G401.6 (cell line): Measurements from ENCODE around the gene CCDC9B.

ENCODE experiments used
- FAIRE-seq: peaks from 2 replicates; lab custom pipeline; 2012; peaks lifted over from hg19 to GRCh38; lab: Jason Lieb, UNC

CCDC9B gene

GRCh38 chr15:40329804-40330203 lies 10.9 kb downstream of the CCDC9B start:
- no peak for FAIRE-seq

GRCh38 chr15:40328751-40329150 lies 12.0 kb downstream of the CCDC9B start:
- no peak for FAIRE-seq

DNA sequence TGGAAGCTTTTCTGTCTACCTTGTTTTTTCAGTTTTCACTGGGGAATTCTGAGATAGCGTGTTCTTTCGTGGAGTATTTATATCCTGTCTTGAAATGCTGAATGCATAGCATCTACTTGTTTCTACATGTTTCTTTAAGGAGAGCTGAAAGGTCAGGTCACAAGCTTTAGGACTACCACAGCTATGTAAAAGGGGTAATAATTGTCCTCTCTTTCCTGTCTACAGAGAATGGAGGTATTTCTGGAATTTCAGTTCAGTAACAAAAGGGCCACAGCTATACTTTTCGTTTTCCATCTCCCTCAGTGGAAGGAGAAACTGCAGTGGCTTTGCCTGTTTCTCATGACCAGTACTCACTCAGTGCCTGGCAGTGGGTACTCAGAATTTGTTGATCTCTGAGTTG lies 12.6 kb downstream of the CCDC9B start:
- peak; percentile 86 for FAIRE-seq

DNA sequence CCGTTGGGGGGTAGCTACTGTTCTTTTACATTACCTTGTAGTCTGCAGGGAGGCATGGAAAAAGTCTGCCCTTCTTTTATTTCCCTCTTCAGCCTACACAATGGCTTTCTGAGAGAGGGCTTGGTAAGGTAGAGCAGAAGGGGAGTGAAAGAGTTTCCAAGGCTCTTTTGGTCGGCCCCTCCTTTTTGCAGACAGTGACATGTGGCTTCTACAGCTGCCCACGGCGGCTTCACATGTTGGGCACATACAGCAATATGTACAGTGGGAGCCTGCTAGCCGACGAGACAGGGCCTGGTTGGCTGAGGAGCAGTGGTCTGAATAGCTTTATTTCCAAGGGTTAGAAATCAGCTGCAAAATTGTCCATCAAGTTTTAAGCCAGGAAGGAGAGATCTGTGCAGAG lies 13.3 kb downstream of the CCDC9B start:
- FAIRE-seq: no peak

DNA sequence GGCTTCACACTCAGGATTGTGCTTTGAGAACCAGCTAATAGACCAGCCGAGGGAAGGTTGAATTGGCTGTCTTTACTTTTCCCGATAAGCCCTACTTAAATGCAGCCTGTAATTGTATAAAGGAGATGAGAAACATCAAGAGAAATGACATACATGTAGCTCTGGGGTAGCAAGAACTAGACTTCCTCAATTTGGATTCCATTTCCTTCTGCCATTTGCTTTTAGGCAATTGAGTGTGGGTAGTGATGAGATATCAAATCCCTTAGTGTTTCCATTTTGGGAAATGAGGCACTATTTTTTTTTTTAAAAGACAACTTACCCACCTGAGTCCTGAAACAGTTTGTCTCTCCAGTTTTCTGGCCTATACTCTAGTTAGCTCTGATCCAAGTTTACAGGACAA lies 15.0 kb downstream of the CCDC9B start:
- no peak for FAIRE-seq

DNA sequence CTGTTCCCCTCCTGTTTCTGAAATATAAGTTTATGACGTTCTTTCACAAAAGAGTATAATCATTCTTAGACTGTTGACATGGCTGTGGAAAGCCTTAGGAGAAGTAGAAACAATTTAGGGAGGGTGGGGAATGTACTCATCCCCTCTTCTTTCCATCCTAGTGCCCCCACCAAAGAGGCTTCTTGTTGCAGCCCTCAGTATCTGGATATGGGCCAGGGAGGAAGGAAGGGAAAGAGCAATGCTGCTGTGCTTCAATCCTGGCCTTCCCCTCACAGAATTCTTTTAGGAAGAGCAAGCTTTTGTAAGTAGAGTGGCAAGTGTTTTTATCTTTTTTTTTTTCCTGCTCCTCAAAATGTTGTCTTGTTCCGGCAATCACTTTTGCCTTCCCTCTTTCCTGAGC lies 15.6 kb downstream of the CCDC9B start:
- FAIRE-seq: no peak

GRCh38 chr15:40323953-40324937 lies 16.5 kb downstream of the CCDC9B start:
- no peak for FAIRE-seq

- FAIRE-seq: peak; percentile 96
Measured at GRCh38 chr15:40323239-40323952, 17.3 kb downstream of the CCDC9B start, which contains the start of gene INAFM2. INAFM2 (plus strand) TSS chr15:40323692; CDS start chr15:40324056, 364 bp downstream.

DNA sequence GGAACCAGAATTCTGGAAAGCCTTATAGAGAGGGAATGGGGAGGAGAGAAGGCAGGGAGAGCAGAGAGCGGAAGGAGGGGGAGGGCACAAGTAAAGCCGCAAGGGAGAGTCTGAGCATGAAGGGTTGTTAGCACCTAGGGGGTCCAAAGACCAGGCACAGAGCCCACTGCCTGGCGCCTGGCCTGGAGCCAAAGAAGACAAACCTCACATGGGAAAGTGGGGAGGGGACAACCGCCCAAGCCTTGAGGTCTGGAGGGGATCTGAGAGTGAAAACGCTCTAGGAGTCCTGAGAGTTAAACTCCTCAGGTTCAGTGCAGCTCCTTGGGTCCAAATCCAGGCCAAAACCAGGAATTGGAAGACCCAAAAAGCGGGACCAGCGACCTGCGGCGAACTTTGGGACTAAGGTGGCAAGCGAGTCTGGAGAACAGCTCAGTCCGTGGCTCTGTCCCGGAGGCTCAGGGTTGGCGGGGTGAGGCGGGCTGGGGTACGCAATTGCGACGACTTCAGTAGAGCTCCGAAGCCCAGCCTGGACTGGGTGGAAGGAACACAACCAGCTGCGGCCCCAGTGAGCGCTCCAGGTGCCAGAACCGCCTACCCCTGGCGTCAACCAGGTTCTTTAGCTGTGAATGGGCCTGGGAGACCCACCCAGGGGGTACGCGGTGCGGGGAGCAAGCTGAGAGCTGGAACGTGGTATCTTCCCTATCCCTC lies 18.1 kb downstream of the CCDC9B start:
- FAIRE-seq: no peak

- FAIRE-seq: peak; percentile 94
Measured at GRCh38 chr15:40320931-40321371, 19.8 kb downstream of the CCDC9B start.

GRCh38 chr15:40320409-40320808 lies 20.3 kb downstream of the CCDC9B start:
- FAIRE-seq: peak; percentile 95

GRCh38 chr15:40317580-40317979 lies 23.2 kb downstream of the CCDC9B start:
- no peak for FAIRE-seq

- no peak for FAIRE-seq
Measured at GRCh38 chr15:40316931-40317330, 23.8 kb downstream of the CCDC9B start.

- no peak for FAIRE-seq
Measured at GRCh38 chr15:40314723-40315276, 25.9 kb downstream of the CCDC9B start.

- no peak for FAIRE-seq
Measured at GRCh38 chr15:40313531-40314398, 27.0 kb downstream of the CCDC9B start.

DNA sequence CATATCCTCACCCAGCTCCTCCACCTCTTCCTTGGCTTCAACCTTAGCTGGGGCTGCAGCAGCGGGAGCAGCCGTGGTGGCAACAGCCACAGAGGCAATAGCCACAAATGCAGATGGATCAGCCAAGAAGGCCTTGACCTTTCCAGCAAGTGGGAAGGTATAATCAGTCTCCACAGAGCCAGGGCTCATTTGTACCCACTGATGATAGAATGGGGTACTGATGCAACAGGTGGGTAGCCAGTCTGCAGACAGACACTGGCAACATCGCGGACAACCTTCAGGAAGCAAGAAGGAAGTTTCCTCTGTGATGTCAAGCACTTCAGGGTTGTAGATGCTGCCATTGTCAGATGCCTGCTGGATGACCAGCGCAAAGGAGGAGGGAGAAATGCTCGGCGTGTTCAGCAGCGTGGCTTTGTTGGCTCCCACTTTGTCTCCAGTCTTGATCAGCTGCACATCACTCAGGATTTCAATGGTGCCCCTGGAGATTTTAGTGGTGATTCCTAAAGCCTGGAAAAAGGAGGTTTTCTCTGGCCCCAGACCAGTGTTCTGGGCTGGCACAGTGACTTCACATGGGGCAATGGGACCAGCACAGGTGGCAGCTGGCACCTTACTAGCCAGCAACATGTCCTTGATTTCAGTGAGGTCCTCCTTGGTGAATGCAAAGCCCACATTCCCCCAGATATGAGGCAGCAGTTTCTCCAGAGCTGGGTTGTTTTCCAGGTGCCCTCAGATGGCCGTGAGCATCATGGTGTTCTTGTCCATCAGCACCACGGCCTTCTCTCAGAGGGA lies 28.2 kb downstream of the CCDC9B start:
- no peak for FAIRE-seq

GRCh38 chr15:40310993-40311392 lies 29.7 kb downstream of the CCDC9B start:
- no peak for FAIRE-seq

GRCh38 chr15:40310001-40310959 lies 30.5 kb downstream of the CCDC9B start:
- FAIRE-seq: peak; percentile 15

DNA sequence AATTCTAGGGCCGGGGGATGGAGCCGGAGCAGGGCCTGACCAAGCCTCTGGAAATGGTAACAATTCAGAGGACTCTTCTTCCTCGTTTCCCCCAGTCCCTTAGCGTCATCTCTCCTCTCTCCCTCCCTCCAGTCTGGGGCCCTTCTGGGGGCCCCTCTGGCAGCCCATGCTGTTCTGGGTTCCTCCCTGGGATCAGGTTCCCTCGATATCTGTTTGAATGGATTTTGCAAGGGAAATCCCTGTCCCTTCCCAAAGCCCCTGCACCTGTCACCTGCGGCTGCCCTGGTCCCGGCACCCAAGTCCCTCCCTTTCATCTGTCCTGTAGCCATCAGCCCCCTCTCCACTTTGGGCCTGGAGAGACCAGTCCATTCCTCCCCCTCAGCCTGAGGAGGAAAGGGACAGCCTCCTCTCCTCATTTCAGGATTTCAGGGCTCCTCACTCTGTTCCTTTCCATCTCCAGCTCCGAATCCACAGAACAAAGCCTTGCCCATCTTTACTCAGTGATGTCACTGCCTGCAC lies 31.3 kb downstream of the CCDC9B start:
- no peak for FAIRE-seq
